GM21423 (cell line): Measurements from ENCODE around the gene OSTM1.
"Not testable (repeated sequence)": the region's sequence is repeated elsewhere in the genome, so short reads cannot be mapped to it uniquely, and the experiment has no call there.

ENCODE experiments used
- ATAC-seq: cut with Tn5 transposase; IDR thresholded peaks from one replicate; pipeline ENCODE4 v1.9.1; 2021; ENCODE audit warnings: mild to moderate bottlenecking, moderate library complexity; ENCODE audit not compliant: unreplicated experiment

Gene OSTM1

GRCh38 chr6:108024427-108025073 is 50.0 kb downstream of the OSTM1 start:
- no peak for ATAC-seq

DNA sequence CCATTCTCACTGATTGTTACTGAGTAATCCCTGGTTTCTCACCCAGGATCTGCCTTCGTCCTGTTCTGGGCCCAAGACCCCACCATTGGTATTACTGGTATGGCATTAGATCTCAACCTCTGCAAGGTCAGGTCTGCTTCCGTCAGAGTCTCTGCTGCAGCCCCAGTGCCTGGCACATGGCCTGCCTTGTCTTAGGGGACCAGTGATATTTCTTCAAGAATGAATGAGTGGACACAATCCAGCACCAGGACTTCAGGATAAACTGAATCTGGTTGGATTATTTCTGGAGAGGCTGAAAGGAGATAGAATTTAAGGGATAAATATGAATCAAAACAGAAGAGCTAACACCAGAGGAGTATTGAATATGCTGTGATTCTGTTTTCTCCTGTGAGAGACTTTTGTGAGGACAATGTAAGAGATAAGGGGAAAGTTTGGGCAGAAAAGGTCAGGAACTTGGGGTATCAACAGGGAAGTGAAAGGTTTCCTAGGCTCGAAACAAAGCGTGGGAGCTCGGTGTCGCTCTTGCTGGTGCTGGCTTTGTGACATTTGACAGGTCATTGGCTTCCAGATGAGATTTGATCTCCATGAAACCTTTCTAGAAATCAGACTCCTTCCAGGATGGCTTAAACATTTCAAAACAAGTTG is 53.9 kb downstream of the OSTM1 start:
- no peak for ATAC-seq

DNA sequence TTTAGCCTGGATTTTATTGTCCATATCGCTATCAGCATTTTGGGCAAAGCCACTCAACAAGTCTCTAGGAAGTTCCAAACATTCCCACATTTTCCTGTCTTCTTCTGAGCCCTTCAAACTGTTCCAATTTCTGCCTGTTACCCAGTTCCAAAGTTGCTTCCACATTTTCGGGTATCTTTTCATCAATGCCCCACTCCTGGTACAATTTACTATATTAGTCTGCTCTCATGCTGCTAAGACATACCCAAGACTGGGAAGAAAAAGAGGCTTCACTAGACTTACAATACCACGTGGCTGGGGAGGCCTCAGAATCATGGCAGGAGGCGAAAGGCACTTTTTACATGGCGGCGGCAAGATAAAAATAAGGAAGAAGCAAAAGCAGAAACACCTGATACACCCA is 58.3 kb downstream of the OSTM1 start:
- not testable (repeated sequence) for ATAC-seq

GRCh38 chr6:108013787-108014439 is 60.6 kb downstream of the OSTM1 start:
- ATAC-seq: no peak

GRCh38 chr6:108009894-108010293 is 64.6 kb downstream of the OSTM1 start:
- ATAC-seq: no peak

DNA sequence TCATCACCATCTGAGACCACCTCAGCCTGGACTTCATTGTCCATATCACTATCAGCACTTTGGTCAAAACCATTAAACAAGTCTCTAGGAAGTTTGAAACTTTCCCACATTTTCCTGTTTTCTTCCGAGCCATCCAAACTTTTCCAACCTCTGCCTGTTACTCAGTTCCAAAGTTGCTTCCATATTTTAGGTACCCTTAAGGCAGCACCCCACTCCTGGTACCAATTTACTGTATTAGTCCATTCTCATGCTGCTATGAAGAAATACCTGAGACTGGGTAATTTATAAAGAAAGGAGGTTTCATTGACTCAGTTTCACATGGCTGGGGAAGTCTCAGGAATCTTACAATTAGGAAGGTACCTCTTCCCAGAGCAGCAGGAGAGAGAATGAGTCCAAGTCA is 65.3 kb downstream of the OSTM1 start:
- not testable (repeated sequence) for ATAC-seq

- ATAC-seq: no peak
Observed at GRCh38 chr6:108008363-108008762, 66.2 kb downstream of the OSTM1 start.

DNA sequence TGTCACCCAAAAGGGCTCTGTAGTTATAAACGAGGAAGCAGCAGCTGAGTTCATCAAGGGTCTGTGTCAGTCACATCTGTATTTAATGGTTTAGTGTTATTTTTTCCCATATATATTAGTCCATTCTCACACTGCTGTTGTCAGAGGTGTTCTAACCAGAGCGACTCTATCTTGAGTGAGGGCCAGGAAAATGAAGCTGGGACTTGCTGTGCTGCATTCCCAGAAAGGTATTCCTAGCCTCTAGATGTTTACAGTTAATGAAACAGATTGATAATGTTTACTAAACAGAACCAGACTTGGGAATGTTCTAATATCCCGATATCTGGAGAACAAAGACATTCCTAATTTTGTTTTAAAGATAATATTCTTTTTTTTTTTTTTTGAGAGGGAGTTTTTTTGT is 68.6 kb downstream of the OSTM1 start:
- no peak for ATAC-seq

GRCh38 chr6:108004861-108005260 is 69.7 kb downstream of the OSTM1 start:
- no peak for ATAC-seq

DNA sequence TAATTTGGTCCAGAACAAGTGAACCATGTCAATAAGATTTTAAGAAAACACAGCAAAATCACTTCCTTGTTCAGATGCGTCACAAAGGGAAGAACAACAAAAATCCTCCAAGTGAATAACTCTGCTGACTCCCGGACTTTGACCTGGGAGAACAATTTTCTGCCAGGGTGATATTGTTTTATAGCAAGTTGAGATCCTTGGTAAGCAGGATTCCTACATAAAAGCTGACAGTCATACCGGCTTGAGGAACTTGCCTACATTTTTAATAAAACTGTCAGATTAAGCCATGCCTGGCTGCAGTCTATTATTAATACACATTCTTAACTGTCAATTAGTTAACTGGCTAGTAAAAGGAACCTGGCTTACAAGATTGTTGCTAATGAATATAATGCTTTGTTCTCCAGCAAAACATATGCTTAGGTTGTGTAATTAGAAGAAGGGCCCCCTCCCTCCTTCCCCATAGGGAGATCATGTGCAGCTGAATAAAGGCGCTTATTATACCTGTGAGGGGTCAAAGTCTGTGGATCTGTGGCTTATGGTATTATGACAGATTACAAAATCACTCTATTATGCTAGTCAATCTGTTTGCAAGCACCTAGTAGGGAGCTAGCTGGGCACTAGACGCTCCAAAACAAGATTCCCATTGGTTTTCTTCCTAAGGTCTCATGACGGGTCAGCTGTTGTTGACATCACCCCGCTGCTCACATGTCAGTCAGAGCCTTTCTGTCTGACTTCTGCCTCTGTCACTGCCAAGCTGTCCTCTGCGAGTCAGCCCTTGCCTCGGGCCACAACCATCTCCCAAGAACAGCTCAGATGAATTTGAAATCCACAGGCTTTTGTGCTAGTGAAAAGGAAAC is 71.9 kb downstream of the OSTM1 start:
- no peak for ATAC-seq

DNA sequence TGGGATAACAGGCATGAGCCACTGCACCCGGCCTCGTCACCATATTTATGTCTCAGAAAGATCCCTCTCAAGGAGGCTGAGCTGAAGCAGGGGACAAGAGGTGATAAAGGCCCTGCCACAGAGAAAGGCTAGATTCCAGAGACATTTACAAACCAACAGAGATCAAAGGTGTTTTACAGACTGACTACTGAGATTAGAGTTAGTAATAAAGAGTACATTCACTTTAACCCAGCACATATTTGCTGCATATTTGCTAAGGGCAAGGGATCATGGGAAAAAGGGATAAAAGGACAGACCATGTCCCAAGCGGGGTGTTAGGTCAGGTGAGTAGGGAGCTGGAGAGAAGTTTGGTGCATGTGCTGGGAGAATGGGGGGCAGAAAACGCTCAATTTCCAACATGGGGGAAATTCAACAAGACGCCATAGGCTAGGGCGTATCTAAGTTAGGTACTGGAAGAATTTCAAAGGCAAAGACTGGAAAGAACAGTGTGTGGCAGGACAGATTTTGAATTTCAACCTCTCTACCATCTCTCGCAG is 72.8 kb downstream of the OSTM1 start:
- ATAC-seq: no peak

- not testable (repeated sequence) for ATAC-seq
Observed at GRCh38 chr6:108000259-108000658, 74.3 kb downstream of the OSTM1 start.

DNA sequence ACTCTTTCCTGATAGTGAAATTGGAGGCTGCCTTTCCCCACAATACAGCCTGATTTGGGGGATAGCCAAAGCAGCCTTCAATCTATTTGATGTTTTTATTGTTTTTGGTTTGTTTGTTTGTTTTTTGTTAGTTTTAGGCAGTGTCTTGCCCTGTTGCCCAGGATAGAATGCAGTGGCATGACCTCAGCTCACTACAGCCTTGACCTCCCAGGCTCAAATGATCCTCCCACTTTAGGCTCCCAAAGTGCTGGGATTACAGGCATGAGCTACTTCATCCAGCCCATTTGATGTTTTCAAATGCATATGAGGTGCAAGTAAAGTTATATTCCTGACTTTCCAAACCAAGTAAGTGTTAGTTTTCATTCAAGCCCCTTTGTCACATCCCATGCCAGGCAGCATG is 75.2 kb downstream of the OSTM1 start:
- no peak for ATAC-seq

DNA sequence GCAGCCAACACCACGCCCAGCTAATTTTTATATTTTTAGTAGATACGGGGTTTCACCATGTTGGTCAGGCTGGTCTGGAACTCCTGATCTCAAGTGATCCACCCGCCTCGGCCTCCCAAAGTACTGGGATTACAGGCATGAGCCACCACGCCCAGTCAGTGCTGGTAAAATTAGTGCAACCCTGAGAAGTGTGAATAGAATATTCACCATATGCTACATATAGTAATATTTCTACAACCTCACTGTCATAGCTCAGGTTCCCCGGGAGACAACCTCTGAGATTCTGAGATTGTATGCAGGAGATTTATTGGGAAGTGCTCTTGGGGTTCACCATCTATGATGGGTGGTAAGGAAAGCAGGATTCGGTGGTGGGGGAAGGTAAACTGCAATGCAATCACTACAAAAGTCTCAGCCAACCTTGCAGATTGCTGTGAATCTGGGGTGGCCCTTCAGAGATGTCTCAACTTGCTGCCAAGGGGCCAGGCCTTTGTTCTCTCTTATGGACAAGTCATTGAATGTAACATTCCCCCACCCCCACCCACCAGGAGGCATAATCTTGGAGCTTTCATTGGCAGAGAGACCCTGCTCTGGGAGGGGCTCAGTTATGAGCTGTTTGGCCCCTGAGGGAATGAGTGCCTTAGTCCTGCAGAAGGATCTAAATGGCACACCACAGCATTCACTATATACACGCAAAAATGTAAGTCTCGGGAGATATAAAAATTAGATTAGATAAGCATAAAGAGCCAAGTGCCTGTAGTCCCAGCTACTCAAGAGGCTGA is 82.6 kb downstream of the OSTM1 start:
- no peak for ATAC-seq
